ENCODE measurements around the gene SLC27A3. TPM values are rescaled to one million over a fixed set of nuclear protein-coding genes. Genes with fewer than 3 reads are reported as not detected.

SLC27A3 gene
- total and polyA plus RNA-seq, 9 of the 15 experiments (the other 6 are each of a cell fraction or from before 2014, with no cell fraction given) = 0.57 to 5.2 (median 2.8) TPM

- TF ChIP-seq MGA (IDR thresholded peaks at IDR 0.05) (no peak; the same call in 1 of the 2 replicates), NRF1 (conservative IDR thresholded peaks at IDR 0.05 in 1 of 2, IDR thresholded peaks at IDR 0.05 in 1 of 2) (peak; percentile 61 to 64), ZNF584 (CRISPR knock-in tag; IDR thresholded peaks at IDR 0.05; ENCODE audit: low read depth) (no peak), ARID3A (IDR thresholded peaks at IDR 0.05; ENCODE audit: borderline replicate concordance, low read depth, low read length) (no peak), ZBTB26 (CRISPR knock-in tag; IDR thresholded peaks at IDR 0.05) (no peak)
These were observed 15.2 kb downstream of the SLC27A3 start (continued) for GRCh38 chr1:153790313-153790965.

Measured in K562 (cell line).